Measurements from ENCODE around the gene CAMKK2. TPM values are rescaled to one million over a fixed set of nuclear protein-coding genes. Genes with fewer than 3 reads are reported as not detected.
"Not testable (repeated sequence)": the region's sequence is repeated elsewhere in the genome, so short reads cannot be mapped to it uniquely, and the experiment has no call there.

CAMKK2 gene
- total and polyA plus RNA-seq, 2 of the 4 experiments (the other 2 are of a cell fraction), result 15.2 to 24.7 TPM

- H3K9me3 ChIP-seq (ENCODE audit: control insufficient read depth, insufficient read depth, low read length); H2AK5ac ChIP-seq (ENCODE audit: low read depth, low read length); ATAC-seq (ENCODE audit: low read depth); dilution Hi-C loops (cut with HindIII; ENCODE audit: low sequenced_read_pairs, unreplicated experiment); H2BK5ac ChIP-seq (ENCODE audit: low read depth, low read length, poor library complexity, severe bottlenecking); intact Hi-C loops (cut with micrococcal nuclease); H3K23ac ChIP-seq (ENCODE audit: low read depth, low read length); H2BK15ac ChIP-seq (ENCODE audit: low read depth, low read length); H3K18ac ChIP-seq (ENCODE audit: low read depth, low read length); H2AFZ ChIP-seq (replicated peaks; ENCODE audit: low read length, poor library complexity); DNase-seq; H4K5ac ChIP-seq (ENCODE audit: low read depth, low read length); H3K4me2 ChIP-seq (ENCODE audit: low read depth, low read length); H3K27me3 ChIP-seq (ENCODE audit: control insufficient read depth, insufficient read depth, low read length); H2BK120ac ChIP-seq (ENCODE audit: low read depth, low read length); H2BK20ac ChIP-seq (ENCODE audit: low read depth, low read length); H3K4me1 ChIP-seq (ENCODE audit: control insufficient read depth, insufficient read depth, low read length); H3K4ac ChIP-seq (ENCODE audit: low read depth, low read length); in situ Hi-C loops (cut with MboI; ENCODE audit: low sequenced_read_pairs); H4K8ac ChIP-seq (ENCODE audit: low read depth in 2 of 2, low read length in 2 of 2); H3K9me1 ChIP-seq (ENCODE audit: insufficient read depth, low read length); H3K56ac ChIP-seq (ENCODE audit: extremely low read depth, insufficient read depth, low read length); H4K91ac ChIP-seq (ENCODE audit: insufficient read depth, low read depth, low read length); H4K20me1 ChIP-seq (ENCODE audit: insufficient read depth, low read length); H3K36me3 ChIP-seq (ENCODE audit: control insufficient read depth, insufficient read depth, low read length); H2AK9ac ChIP-seq (replicated peaks; ENCODE audit: low read depth, low read length, poor library complexity); H3K4me3 ChIP-seq (ENCODE audit: insufficient read depth, low read depth, low read length); BruUV-seq (replicated peaks); H3K9ac ChIP-seq (ENCODE audit: low read depth, low read length); H3K27ac ChIP-seq (ENCODE audit: insufficient read depth, low read length); CTCF ChIA-PET; H3K14ac ChIP-seq (replicated peaks; ENCODE audit: low read depth, low read length): not testable (repeated sequence)
- WGBS, 2 experiments (ENCODE audit: extremely low coverage in 2 of 2, insufficient read length in 1 of 2), result 86% methylated on average over 10 of the region's 13 CpGs; no CpG with 5 or more reads in 1 of the 2 experiments
- POLR2A ChIA-PET (ENCODE audit: unreplicated experiment), result interaction anchor here (1.5 kb wide), 1 partner anchor 12 kb away, joined by 4 read pairs; no protein-coding TSS in a partner anchor
- peaks cover 19 to 25% of the 10 kb centered on the region in 2 experiments for H3K79me1 ChIP-seq (ENCODE audit: low read depth in 1 of 2, low read length in 2 of 2)
Observed at GRCh38 chr12:121298411-121298810, 1.9 kb upstream of the CAMKK2 start.
